Ishikawa (cell line): ENCODE measurements around the gene POR.

Source experiments
- CEBPB ChIP-seq: IDR thresholded peaks from 2 replicates; pipeline ENCODE4 v1.6.1; 2012
- EP300 ChIP-seq: IDR thresholded peaks from 2 replicates; pipeline ENCODE4 v1.6.1; 2012; ENCODE audit warnings: borderline replicate concordance
- NFIC ChIP-seq: IDR thresholded peaks from 2 replicates; pipeline ENCODE4 v1.6.1; 2012
- RAD21 ChIP-seq: IDR thresholded peaks from 2 replicates; pipeline ENCODE4 v1.6.1; 2012; ENCODE audit warnings: low read depth
- TAF1 ChIP-seq: IDR thresholded peaks from 2 replicates; pipeline ENCODE4 v1.6.1; 2012; ENCODE audit warnings: low read depth, mild to moderate bottlenecking
- TEAD4 ChIP-seq: IDR thresholded peaks from 2 replicates; pipeline ENCODE4 v1.6.1; 2012
- YY1 ChIP-seq: IDR thresholded peaks from 2 replicates; pipeline ENCODE4 v1.6.1; 2012; ENCODE audit warnings: low read depth
- TF ChIP-seq, protein P1 (sequence below): IDR thresholded peaks from 2 replicates; pipeline ENCODE4 v1.6.1; 2012

DNA sequence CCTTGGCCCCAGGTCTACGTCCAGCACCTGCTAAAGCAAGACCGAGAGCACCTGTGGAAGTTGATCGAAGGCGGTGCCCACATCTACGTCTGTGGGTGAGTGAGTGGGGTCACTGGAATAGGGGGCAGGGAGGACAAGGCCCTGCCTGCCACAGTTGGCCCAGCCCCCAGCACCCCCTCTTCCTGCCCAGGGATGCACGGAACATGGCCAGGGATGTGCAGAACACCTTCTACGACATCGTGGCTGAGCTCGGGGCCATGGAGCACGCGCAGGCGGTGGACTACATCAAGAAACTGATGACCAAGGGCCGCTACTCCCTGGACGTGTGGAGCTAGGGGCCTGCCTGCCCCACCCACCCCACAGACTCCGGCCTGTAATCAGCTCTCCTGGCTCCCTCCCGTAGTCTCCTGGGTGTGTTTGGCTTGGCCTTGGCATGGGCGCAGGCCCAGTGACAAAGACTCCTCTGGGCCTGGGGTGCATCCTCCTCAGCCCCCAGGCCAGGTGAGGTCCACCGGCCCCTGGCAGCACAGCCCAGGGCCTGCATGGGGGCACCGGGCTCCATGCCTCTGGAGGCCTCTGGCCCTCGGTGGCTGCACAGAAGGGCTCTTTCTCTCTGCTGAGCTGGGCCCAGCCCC lies 71.3 kb downstream of the POR start:
- no peak for TF ChIP-seq RAD21
- TF ChIP-seq YY1, result no peak
- TF ChIP-seq, protein P1, sequence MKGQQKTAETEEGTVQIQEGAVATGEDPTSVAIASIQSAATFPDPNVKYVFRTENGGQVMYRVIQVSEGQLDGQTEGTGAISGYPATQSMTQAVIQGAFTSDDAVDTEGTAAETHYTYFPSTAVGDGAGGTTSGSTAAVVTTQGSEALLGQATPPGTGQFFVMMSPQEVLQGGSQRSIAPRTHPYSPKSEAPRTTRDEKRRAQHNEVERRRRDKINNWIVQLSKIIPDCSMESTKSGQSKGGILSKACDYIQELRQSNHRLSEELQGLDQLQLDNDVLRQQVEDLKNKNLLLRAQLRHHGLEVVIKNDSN, result no peak
- TF ChIP-seq TAF1, result no peak
- TF ChIP-seq TEAD4, result no peak
- no peak for TF ChIP-seq CEBPB
- no peak for TF ChIP-seq EP300
- TF ChIP-seq NFIC, result no peak
